Astrocyte (in vitro differentiated cells and primary cell): ENCODE data around the gene GIGYF2. TPM values are rescaled to one million over a fixed set of nuclear protein-coding genes. Genes with fewer than 3 reads are reported as not detected.

Source experiments
- DNase-seq: peaks from one replicate; pipeline ENCODE4 v3.0.0-alpha.2; 2010; ENCODE audit warnings: low read depth
- FAIRE-seq: peaks from 2 replicates; lab custom pipeline; 2011; peaks lifted over from hg19 to GRCh38; lab: Jason Lieb, UNC
- H2AFZ ChIP-seq: 2 replicates; pipeline ENCODE4 v1.6.0; 2012; ENCODE audit warnings: low read depth, low read length, inconsistent platforms
- H3K27ac ChIP-seq: 2 replicates; pipeline ENCODE4 v1.5.1; 2011; ENCODE audit warnings: low read depth, low read length, inconsistent platforms
- H3K27me3 ChIP-seq: 2 replicates; pipeline ENCODE4 v1.6.0; 2011; ENCODE audit warnings: low read length, inconsistent platforms; ENCODE audit not compliant: insufficient read depth
- H3K36me3 ChIP-seq: 2 replicates; pipeline ENCODE4 v1.5.1; 2011; ENCODE audit warnings: low read length, inconsistent platforms; ENCODE audit not compliant: insufficient read depth
- H3K4me1 ChIP-seq: 2 replicates; pipeline ENCODE4 v1.5.1; 2011; ENCODE audit warnings: low read length, inconsistent platforms; ENCODE audit not compliant: insufficient read depth
- H3K4me2 ChIP-seq: 2 replicates; pipeline ENCODE4 v1.6.0; 2012; ENCODE audit warnings: low read length, inconsistent platforms
- H3K4me3 ChIP-seq: 2 replicates; pipeline ENCODE4 v1.5.1; 2011; ENCODE audit warnings: low read depth, mild to moderate bottlenecking, low read length, inconsistent platforms; ENCODE audit not compliant: insufficient read depth
- H3K79me2 ChIP-seq: 2 replicates; pipeline ENCODE4 v1.6.0; 2012; ENCODE audit warnings: mild to moderate bottlenecking, low read length, inconsistent platforms; ENCODE audit not compliant: insufficient read depth
- H3K9ac ChIP-seq: 2 replicates; pipeline ENCODE4 v1.6.0; 2012; ENCODE audit warnings: mild to moderate bottlenecking, low read length, inconsistent platforms
- H3K9me3 ChIP-seq: 2 replicates; pipeline ENCODE4 v1.5.1; 2012; ENCODE audit warnings: low read depth, mild to moderate bottlenecking, low read length, inconsistent platforms; ENCODE audit not compliant: insufficient read depth
- H4K20me1 ChIP-seq: 2 replicates; pipeline ENCODE4 v1.6.0; 2012; ENCODE audit warnings: low read length, inconsistent platforms; ENCODE audit not compliant: insufficient read depth
- H3K27ac Mint-ChIP-seq: one replicate; pipeline ENCODE4 v1.8.0; 2021; ENCODE audit warnings: mild to moderate bottlenecking, mixed read lengths; ENCODE audit not compliant: unreplicated experiment
- H3K27me3 Mint-ChIP-seq: one replicate; pipeline ENCODE4 v1.8.0; 2021; ENCODE audit warnings: low read depth, mixed read lengths; ENCODE audit not compliant: unreplicated experiment
- H3K36me3 Mint-ChIP-seq: one replicate; pipeline ENCODE4 v1.8.0; 2021; ENCODE audit warnings: low read depth, mixed read lengths; ENCODE audit not compliant: unreplicated experiment
- H3K4me1 Mint-ChIP-seq: one replicate; pipeline ENCODE4 v1.8.0; 2021; ENCODE audit warnings: low read depth, mixed read lengths; ENCODE audit not compliant: unreplicated experiment
- H3K4me3 Mint-ChIP-seq: one replicate; pipeline ENCODE4 v1.8.0; 2021; ENCODE audit warnings: mild to moderate bottlenecking, moderate library complexity, mixed read lengths; ENCODE audit not compliant: unreplicated experiment
- H3K9me3 Mint-ChIP-seq: one replicate; pipeline ENCODE4 v1.8.0; 2021; ENCODE audit warnings: mild to moderate bottlenecking, mixed read lengths; ENCODE audit not compliant: unreplicated experiment
- CTCF ChIP-seq: IDR thresholded peaks from 2 replicates; pipeline ENCODE4 v1.5.1; 2011; ENCODE audit warnings: low read depth, mild to moderate bottlenecking, inconsistent platforms, low read length, moderate library complexity; ENCODE audit not compliant: insufficient read depth
- EZH2 ChIP-seq: IDR thresholded peaks from 2 replicates; pipeline ENCODE4 v1.6.1; 2012; ENCODE audit warnings: mild to moderate bottlenecking, low read length, inconsistent platforms; ENCODE audit not compliant: insufficient read depth
- total RNA-seq: library from RNA; stranded (reverse); gene quantifications from 2 replicates; pipeline ENCODE4 v1.2.1, GENCODE V29; 2021

The GIGYF2 gene
- total RNA-seq, 1 donor from 2014 or later = 47.1 TPM

DNA sequence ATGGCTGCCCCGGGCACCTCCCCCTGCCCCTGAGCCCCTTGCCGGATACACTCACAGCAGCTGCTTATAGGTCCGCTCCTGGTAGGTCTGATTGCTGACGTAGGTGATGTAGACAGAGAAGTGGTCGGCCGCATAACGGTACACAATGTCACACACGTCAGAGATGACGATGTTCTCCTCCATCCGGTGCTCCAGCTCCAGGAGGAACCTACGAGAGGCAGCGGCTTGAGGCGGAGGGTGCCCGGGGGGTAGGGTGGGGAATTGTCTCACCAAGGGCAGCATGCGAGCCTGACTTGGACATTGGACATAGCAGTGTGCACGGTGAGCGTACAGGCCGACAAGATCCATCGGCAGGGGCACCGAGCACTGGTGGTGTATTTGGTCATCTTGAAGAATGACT, 195.7 kb downstream of the GIGYF2 start:
- no peaks in the 10 kb centered on the region for H3K36me3 ChIP-seq
- no peak overlapping the region for H3K4me2 ChIP-seq
- no peak for FAIRE-seq
- no peak for DNase-seq
- Mint-ChIP-seq H3K36me3 (no peaks in the 10 kb centered on the region), H3K9me3 (peaks cover 1% of the 10 kb centered on the region), H3K4me3 (no peak overlapping the region), H3K27me3 (peaks cover 41% of the 10 kb centered on the region), H3K4me1 (peaks cover 14% of the 10 kb centered on the region), H3K27ac (no peak overlapping the region)
- TF ChIP-seq CTCF (no peak), EZH2 (no peak)
- H4K20me1 ChIP-seq = no peaks in the 10 kb centered on the region
- H3K4me1 ChIP-seq = peaks cover 14% of the 10 kb centered on the region
- no peak overlapping the region for H3K4me3 ChIP-seq
- no peaks in the 10 kb centered on the region for H3K9me3 ChIP-seq
- H2AFZ ChIP-seq = no peak overlapping the region
- no peak overlapping the region for H3K27ac ChIP-seq
- no peaks in the 10 kb centered on the region for H3K79me2 ChIP-seq
- no peak overlapping the region for H3K9ac ChIP-seq
- H3K27me3 ChIP-seq = no peaks in the 10 kb centered on the region

DNA sequence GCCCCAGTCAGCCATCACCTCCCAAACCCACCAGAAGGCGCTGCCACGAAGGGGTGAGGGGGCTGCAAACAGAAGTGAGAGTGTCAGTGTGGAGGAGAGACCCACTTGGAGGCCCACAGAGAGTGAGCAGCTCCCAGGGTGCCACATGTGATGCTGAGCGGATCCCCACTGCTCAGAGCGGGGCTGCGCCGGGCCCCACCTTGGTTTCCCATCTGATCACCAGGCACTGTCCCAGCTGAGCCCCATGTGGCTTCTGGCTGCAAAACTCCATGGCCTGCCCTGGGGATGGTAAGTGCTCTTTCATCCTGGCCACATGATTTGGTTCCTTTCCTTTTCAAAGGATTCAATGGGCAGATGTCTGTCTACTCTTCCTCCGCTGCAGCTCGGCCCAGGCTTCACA, 196.7 kb downstream of the GIGYF2 start:
- no peak for FAIRE-seq
- Mint-ChIP-seq H3K27me3 (peaks cover 35% of the 10 kb centered on the region), H3K27ac (no peak overlapping the region), H3K4me1 (peaks cover 14% of the 10 kb centered on the region), H3K9me3 (peaks cover 1% of the 10 kb centered on the region), H3K4me3 (no peak overlapping the region), H3K36me3 (no peaks in the 10 kb centered on the region)
- Histone ChIP-seq H3K4me2 (no peak overlapping the region), H3K9me3 (no peaks in the 10 kb centered on the region), H3K27ac (no peak overlapping the region), H3K27me3 (no peaks in the 10 kb centered on the region), H2AFZ (no peak overlapping the region), H4K20me1 (no peaks in the 10 kb centered on the region), H3K36me3 (no peaks in the 10 kb centered on the region), H3K79me2 (no peaks in the 10 kb centered on the region), H3K4me1 (peaks cover 14% of the 10 kb centered on the region), H3K4me3 (no peak overlapping the region), H3K9ac (no peak overlapping the region)
- TF ChIP-seq CTCF (no peak), EZH2 (no peak)
- no peak for DNase-seq

DNA sequence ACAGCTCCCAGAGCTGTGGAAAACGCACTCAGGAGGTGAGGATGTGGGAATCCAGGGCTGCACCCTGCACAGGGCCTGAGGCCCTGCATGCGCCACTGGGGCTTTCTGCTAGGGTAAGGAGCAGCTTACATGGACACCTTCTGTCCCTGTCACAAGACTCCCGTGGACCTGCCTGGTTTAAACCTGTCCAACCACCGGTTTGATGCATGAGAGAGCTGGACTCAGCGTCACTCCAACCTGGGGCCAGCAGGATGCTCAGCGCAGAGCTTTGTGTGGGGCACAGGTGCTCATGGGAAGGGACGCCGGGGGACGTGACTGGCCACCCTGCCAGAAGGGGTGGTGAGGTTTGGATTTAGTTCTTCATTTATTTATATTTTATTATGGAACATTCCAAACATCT, 197.1 kb downstream of the GIGYF2 start:
- no peak overlapping the region for H3K4me2 ChIP-seq
- no peak overlapping the region for H3K27ac Mint-ChIP-seq
- peaks cover 14% of the 10 kb centered on the region for H3K4me1 Mint-ChIP-seq
- no peaks in the 10 kb centered on the region for H3K36me3 Mint-ChIP-seq
- no peak for TF ChIP-seq EZH2
- TF ChIP-seq CTCF = no peak
- no peak overlapping the region for H3K4me3 Mint-ChIP-seq
- H3K27me3 Mint-ChIP-seq = peaks cover 31% of the 10 kb centered on the region
- no peaks in the 10 kb centered on the region for H3K79me2 ChIP-seq
- no peak overlapping the region for H3K9ac ChIP-seq
- peaks cover 1% of the 10 kb centered on the region for H3K9me3 Mint-ChIP-seq
- H3K27me3 ChIP-seq = no peaks in the 10 kb centered on the region
- H3K36me3 ChIP-seq = no peaks in the 10 kb centered on the region
- H4K20me1 ChIP-seq = no peaks in the 10 kb centered on the region
- FAIRE-seq (no peak), DNase-seq (no peak)
- no peak overlapping the region for H2AFZ ChIP-seq
- no peaks in the 10 kb centered on the region for H3K9me3 ChIP-seq
- peaks cover 14% of the 10 kb centered on the region for H3K4me1 ChIP-seq
- no peak overlapping the region for H3K27ac ChIP-seq
- no peak overlapping the region for H3K4me3 ChIP-seq
